Myocyte (in vitro differentiated cells): ENCODE results near the gene PRPF8. TPM values are rescaled to one million over a fixed set of nuclear protein-coding genes. Genes with fewer than 3 reads are reported as not detected.
A peak's percentile ranks its signal among the peaks of the same experiment; 100 is the strongest.
"Not testable (repeated sequence)": the region's sequence is repeated elsewhere in the genome, so short reads cannot be mapped to it uniquely, and the experiment has no call there.

Source experiments
- DNase-seq: peaks from one replicate; pipeline ENCODE4 v3.0.0-alpha.2; 2012; ENCODE audit warnings: low read depth
- total RNA-seq: library from RNA; depleted of rRNA; stranded (reverse); fragments of >200 nt; gene quantifications from 2 replicates; pipeline ENCODE4 v1.2.3, GENCODE V29; 2014

PRPF8 gene
- total RNA-seq, 1 donor from 2014 or later: 89.3 TPM

- no peak for DNase-seq
These were observed 10.7 kb upstream of the PRPF8 start for GRCh38 chr17:1695365-1695764.

GRCh38 chr17:1693339-1693738 is 8.7 kb upstream of the PRPF8 start:
- no peak for DNase-seq

GRCh38 chr17:1690544-1691221 is 6.0 kb upstream of the PRPF8 start:
- DNase-seq: no peak

- DNase-seq: not testable (repeated sequence)
These were observed 3.7 kb upstream of the PRPF8 start for GRCh38 chr17:1688405-1688804.

- DNase-seq: no peak
These were observed 1.4 kb upstream of the PRPF8 start for GRCh38 chr17:1686086-1686485.

- DNase-seq: no peak
These were observed 1.2 kb downstream of the PRPF8 start for GRCh38 chr17:1683459-1683858.

- DNase-seq: no peak
These were observed 8.3 kb downstream of the PRPF8 start for GRCh38 chr17:1676401-1676800.

- no peak for DNase-seq
These were observed 11.5 kb downstream of the PRPF8 start for GRCh38 chr17:1673041-1673785.

GRCh38 chr17:1663934-1664333 is 20.7 kb downstream of the PRPF8 start:
- not testable (repeated sequence) for DNase-seq

- no peak for DNase-seq
These were observed 23.6 kb downstream of the PRPF8 start for GRCh38 chr17:1661045-1661444.

GRCh38 chr17:1658100-1658499 is 26.6 kb downstream of the PRPF8 start:
- no peak for DNase-seq

GRCh38 chr17:1653735-1654134 is 30.9 kb downstream of the PRPF8 start:
- DNase-seq: no peak

GRCh38 chr17:1652794-1653193 is 31.9 kb downstream of the PRPF8 start:
- not testable (repeated sequence) for DNase-seq

- DNase-seq: no peak
These were observed 33.2 kb downstream of the PRPF8 start for GRCh38 chr17:1651559-1651844.

- no peak for DNase-seq
These were observed 33.7 kb downstream of the PRPF8 start for GRCh38 chr17:1650731-1651558.

- DNase-seq: peak; percentile 59
These were observed 34.7 kb downstream of the PRPF8 start, which contains the start of gene RILP for GRCh38 chr17:1649844-1650501. Gene RILP, minus strand, starts transcription at chr17:1649866. Its CDS starts 62 bp downstream, at chr17:1649804.

- DNase-seq: peak; percentile 95
These were observed 35.5 kb downstream of the PRPF8 start for GRCh38 chr17:1648963-1649843.

- no peak for DNase-seq
These were observed 36.3 kb downstream of the PRPF8 start for GRCh38 chr17:1648173-1648962.

- no peak for DNase-seq
These were observed 36.9 kb downstream of the PRPF8 start for GRCh38 chr17:1647802-1648171.
